ENCODE measurements around the gene DNAAF8. TPM values are rescaled to one million over a fixed set of nuclear protein-coding genes. Genes with fewer than 3 reads are reported as not detected.

The DNAAF8 gene
- total RNA-seq, 4 donors from 2014 or later, result 0.21 to 0.42 (median 0.38) TPM; not detected in 1

DNA sequence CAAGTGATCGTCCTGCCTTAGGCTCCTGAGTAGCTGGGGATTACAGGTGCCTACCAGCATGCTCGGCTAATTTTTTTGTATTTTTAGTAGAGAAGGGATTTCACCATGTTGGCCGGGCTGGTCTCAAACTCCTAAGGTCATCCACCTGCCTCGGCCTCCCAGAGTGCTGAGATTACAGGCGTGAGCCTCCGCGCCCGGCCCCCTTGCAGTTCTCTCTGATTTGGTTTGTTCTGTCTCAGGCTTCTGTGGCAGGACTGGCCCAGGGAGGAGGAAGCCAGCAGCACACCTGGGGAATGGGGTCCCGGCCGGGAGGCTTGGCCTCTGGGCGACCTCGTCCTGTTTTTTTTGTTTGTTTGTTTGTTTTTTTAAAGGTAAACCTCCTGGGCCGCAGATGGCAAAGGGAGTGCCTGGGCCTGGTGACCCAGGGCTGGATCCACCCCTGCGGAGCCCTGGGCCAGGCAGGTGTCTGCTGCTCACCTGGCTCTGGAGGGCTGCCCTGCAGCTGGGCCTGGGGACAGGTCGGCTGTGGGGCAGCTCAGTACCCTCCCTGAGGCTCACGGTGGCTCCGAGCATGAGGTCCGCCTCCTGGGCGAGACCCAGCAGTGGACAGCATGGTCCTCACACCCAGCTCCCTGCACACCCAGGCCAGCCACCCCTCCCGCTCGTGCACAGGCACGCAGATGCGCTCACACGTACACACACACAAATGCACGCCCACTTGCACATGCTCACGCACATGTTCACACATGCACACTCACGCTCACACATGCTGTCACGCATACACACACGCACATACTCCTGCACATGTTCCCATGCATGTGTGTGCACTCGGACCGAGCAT, 44.3 kb upstream of the DNAAF8 start:
- Histone ChIP-seq H3K27ac (no peak overlapping the region), H3K4me1 (peaks cover 16 to 38% (median 25%) of the 10 kb centered on the region in 3 donors), H3K9me3 (no peaks in the 10 kb centered on the region), H3K27me3 (no peaks in the 10 kb centered on the region), H3K36me3 (peaks cover 7 to 62% (median 14%) of the 10 kb centered on the region in 3 donors), H3K4me3 (no peak overlapping the region)
- no peak for DNase-seq
- intact Hi-C loops (cut with DNase I), result loop anchor here (10.0 kb wide), 1 partner anchor 265 kb away; the partner anchor contains the start of gene SEC14L5
- WGBS, 2 donors, result 78 to 83% methylated on average over 19 to 27 of the region's 31 CpGs
- no peak for TF ChIP-seq POLR2A (IDR thresholded peaks at IDR 0.05)
- TF ChIP-seq, protein P1, sequence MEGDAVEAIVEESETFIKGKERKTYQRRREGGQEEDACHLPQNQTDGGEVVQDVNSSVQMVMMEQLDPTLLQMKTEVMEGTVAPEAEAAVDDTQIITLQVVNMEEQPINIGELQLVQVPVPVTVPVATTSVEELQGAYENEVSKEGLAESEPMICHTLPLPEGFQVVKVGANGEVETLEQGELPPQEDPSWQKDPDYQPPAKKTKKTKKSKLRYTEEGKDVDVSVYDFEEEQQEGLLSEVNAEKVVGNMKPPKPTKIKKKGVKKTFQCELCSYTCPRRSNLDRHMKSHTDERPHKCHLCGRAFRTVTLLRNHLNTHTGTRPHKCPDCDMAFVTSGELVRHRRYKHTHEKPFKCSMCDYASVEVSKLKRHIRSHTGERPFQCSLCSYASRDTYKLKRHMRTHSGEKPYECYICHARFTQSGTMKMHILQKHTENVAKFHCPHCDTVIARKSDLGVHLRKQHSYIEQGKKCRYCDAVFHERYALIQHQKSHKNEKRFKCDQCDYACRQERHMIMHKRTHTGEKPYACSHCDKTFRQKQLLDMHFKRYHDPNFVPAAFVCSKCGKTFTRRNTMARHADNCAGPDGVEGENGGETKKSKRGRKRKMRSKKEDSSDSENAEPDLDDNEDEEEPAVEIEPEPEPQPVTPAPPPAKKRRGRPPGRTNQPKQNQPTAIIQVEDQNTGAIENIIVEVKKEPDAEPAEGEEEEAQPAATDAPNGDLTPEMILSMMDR (IDR thresholded peaks at IDR 0.05), result no peak

DNA sequence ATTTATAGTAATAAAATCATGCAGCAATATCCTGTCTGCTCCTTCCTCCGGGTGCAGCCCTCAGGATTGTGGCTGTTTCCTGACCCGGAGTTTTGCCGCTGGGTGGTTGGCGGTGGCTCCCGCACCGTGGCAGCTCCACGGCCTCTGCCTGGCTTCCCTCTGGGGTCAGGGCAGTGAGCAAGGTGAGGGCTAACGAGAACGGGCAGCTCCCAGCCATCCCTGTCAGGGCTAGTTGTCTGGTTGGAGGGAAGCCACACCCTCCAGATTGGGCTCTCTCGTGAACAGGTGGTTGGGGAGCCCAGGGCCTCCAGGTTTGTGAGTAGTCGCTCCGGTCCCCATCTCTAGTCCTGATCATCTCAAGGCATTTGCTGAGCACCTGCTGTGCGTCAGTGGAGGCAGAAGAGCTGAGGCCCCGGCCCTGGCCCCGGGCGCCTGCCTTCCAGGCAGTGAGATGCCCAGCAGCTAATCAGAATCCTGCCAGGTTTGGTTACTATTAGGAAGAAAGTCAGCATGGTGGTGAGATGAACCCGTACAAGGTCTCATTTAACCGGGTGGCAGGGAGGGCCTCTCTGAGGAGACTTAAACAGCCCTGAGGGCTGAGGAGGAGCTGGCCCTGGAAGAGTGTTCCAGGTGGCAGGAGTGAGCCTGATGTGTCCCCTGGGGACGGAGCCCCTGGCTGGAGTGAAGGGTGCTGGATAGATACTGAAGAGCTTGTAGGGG, 43.2 kb upstream of the DNAAF8 start:
- Histone ChIP-seq H3K36me3 (peaks cover 5 to 62% (median 7%) of the 10 kb centered on the region in 3 donors), H3K4me3 (no peak overlapping the region), H3K4me1 (peaks cover 18 to 48% (median 25%) of the 10 kb centered on the region in 3 donors), H3K27ac (no peak overlapping the region), H3K27me3 (no peaks in the 10 kb centered on the region), H3K9me3 (no peaks in the 10 kb centered on the region)
- intact Hi-C loops (cut with DNase I), result loop anchor here (10.0 kb wide), 1 partner anchor 264 kb away; the partner anchor contains the start of gene SEC14L5
- no peak for TF ChIP-seq POLR2A (IDR thresholded peaks at IDR 0.05)
- 63 to 65% methylated on average over 3 to 15 of the region's 19 CpGs for WGBS, 2 donors
- no peak for DNase-seq

DNA sequence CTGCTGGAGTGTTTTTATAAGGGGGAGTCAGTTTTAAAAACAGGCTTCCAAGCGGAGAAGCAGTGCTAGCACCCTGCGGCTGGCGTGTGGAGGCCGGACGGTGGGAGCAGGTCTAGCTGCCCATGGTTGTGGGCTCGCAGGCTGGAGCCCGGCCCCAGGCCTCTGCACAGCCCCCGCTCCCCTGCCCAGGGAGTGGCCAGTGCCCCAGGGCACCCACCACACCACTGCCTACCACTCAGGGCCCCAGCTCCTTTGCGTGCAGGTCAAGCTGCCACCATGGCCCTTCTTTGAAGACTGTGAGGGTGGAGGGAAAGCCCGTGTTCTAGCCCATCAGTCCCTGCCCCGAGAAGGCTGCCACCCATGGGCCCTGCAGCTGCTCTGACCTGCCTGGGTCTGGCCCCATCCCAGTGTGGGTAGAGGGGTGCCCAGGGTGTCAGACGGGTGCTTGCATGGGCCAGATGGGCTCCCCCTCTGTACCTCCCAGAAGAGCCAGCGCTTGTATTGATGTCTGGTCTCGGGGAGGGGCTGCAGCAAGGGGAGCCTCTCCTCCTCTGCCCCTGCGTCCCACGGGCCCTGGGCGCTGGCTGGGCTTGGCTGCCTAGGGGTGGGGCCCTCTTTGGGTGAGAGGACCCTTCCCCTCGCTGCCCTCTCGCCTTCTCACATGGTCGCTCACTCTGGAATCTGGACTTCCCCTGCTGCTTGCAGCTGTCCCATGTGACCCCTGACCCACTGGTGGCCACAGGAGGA, 42.5 kb upstream of the DNAAF8 start:
- TF ChIP-seq POLR2A (IDR thresholded peaks at IDR 0.05), result no peak
- TF ChIP-seq, protein P1 (IDR thresholded peaks at IDR 0.05), result no peak
- peaks cover 5 to 62% (median 12%) of the 10 kb centered on the region in 3 donors for H3K36me3 ChIP-seq
- intact Hi-C loops (cut with DNase I), result loop anchor here (10.0 kb wide), 1 partner anchor 263 kb away; the partner anchor contains the start of gene SEC14L5
- H3K4me3 ChIP-seq, result no peak overlapping the region
- peaks cover 18 to 55% (median 25%) of the 10 kb centered on the region in 3 donors for H3K4me1 ChIP-seq
- no peaks in the 10 kb centered on the region for H3K9me3 ChIP-seq
- H3K27me3 ChIP-seq, result no peaks in the 10 kb centered on the region
- no peak overlapping the region for H3K27ac ChIP-seq
- WGBS, 2 donors, result 76 to 82% methylated on average over 3 to 4 of the region's 20 CpGs
- no peak for DNase-seq

DNA sequence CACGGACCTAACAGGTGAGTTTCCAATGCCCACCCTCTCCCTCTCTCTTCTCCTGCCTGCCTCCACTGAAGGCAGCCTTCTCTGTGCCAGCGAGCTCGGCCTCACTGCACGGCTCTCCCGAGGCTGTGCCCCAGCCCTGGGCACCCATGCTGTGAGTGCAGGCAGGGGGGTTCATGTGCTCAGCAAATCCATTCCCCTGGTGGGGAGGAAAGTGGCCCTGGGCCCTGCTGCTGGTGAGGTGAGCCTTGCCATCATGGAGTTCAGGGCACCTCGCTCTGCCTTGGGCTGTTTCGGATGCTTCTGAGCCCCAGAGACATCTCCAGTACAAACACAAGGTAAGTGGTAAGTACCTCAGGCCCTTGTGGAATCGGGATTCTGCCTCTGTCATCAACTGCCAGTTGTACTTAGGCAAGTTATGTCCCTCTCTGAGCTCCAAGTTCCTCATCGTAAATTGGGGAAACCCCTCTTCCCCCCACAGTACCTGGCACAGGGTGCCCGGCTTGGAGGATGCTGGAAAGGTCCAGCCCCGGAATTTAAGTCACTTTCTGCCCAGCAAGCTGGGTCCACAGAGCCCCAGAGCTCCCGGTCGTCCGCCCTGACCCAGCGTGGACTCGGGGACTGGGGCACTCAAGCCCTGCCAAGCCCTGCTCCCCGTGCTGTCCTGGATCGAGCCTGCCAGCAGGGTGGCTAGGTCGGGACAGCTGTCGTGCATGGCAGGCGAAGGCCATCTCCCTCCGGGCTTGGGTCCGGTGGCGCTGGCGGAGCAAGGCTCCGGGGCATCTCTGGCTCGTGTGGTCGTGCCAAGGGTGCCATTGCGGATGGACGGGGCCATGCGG, 41.7 kb upstream of the DNAAF8 start:
- no peaks in the 10 kb centered on the region for H3K27me3 ChIP-seq
- no peaks in the 10 kb centered on the region for H3K9me3 ChIP-seq
- WGBS, 2 donors, result 10 to 34% methylated on average over 6 to 10 of the region's 31 CpGs
- no peak for DNase-seq
- TF ChIP-seq POLR2A (IDR thresholded peaks at IDR 0.05), result no peak
- peaks cover 18 to 57% (median 25%) of the 10 kb centered on the region in 3 donors for H3K4me1 ChIP-seq
- H3K4me3 ChIP-seq, result peak overlapping the region; percentile 69 to 86 (median 82)
- intact Hi-C loops (cut with DNase I), result loop anchor here (10.0 kb wide), 1 partner anchor 262 kb away; the partner anchor contains the start of gene SEC14L5
- H3K27ac ChIP-seq, result peak overlapping the region; percentile 68 to 96 (median 77)
- H3K36me3 ChIP-seq, result peaks cover 5 to 62% (median 18%) of the 10 kb centered on the region in 3 donors

DNA sequence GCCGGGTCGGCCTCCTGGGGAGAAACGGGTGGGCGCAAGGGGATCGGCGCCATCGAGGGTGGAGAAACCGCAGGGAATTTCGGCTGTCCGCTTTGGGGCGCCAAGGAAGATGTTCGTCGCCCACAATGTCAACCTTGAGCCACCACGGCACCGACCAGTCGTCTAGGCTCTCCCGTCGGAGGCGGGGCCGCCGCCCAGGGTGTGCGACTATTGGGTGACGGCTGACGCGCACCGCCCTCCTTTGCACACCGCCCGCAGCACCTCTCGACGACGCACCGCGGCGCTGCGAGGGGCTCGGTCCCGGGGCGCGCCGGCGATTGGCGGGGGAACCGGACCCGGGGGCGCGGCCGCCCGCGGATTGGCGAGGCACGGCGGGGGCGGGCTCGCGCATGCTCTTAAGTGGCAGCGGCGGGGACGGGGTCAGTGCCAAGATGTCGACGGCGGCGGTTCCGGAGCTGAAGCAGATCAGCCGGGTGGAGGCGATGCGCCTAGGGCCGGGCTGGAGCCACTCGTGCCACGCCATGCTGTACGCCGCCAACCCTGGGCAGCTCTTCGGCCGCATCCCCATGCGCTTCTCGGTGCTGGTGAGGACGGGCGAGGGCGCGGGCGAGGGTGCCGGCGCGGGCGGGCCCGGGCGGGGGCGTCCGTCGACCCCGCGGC, 40.9 kb upstream of the DNAAF8 start, which contains the start of gene NUDT16L1:
NUDT16L1 (plus strand) TSS at position 267 of the 660 bp plus-strand sequence; CDS start at position 432, 165 bp downstream.
- H3K27me3 ChIP-seq, result no peaks in the 10 kb centered on the region
- peaks cover 5 to 62% (median 16%) of the 10 kb centered on the region in 3 donors for H3K36me3 ChIP-seq
- no peaks in the 10 kb centered on the region for H3K9me3 ChIP-seq
- WGBS, 2 donors, result 0% methylated on average over 8 of the region's 91 CpGs; no CpG with 5 or more reads in 1 of the 2 donors
- H3K4me3 ChIP-seq, result peak within 1 kb of the TSS; percentile 69 to 86 (median 82)
- DNase-seq, result peak; percentile 86
- TF ChIP-seq POLR2A (IDR thresholded peaks at IDR 0.05), result peak in 3 of 4 donors; percentile 41 to 77 (median 73)
- TF ChIP-seq, protein P1 (IDR thresholded peaks at IDR 0.05), result peak in 5 of 6 experiments; percentile 8 to 67 (median 42)
- H3K27ac ChIP-seq, result peak within 1 kb of the TSS; percentile 84 to 96 (median 92)
- intact Hi-C loops (cut with DNase I), result loop anchor here (10.0 kb wide), 1 partner anchor 261 kb away; the partner anchor contains the start of gene SEC14L5
- peaks cover 18 to 57% (median 25%) of the 10 kb centered on the region in 3 donors for H3K4me1 ChIP-seq
